Heart left ventricle (tissue), 13 donors: ENCODE data around the gene HOXB6.

ENCODE experiments used
- CTCF ChIP-seq, 12 donors: fragments of 200-600 bp; sonication (generic) in 4 of 12; IDR thresholded peaks; one replicate each; pipeline versions ENCODE4 v1.5.0 to v1.8.0; 2018 to 2022; ENCODE audit warnings: antibody characterized with exemption in 12 of 12, mild to moderate bottlenecking in 5 of 12
- POLR2A ChIP-seq, 2 donors: fragments of 450-650 bp; IDR thresholded peaks; one replicate each; pipeline ENCODE4 v1.6.1; 2017; ENCODE audit warnings: antibody characterized with exemption in 2 of 2, mild to moderate bottlenecking in 2 of 2, moderate library complexity in 2 of 2
- donor health status: ischemic (EF 13 %, LVEDD 7.1; RV severe dilation, severe dysfunction).
- donor health status: DM: no; HTN: yes; CAD: no.
- donor health status: DM: no; HTN: no; CAD: no.
- donor health status: ischemic (EF 25% LVEDD 6.9; RV normal size, moderate dysfunction).
- donor health status: ischemic (EF 25% LVEDD 5.7; RV mildly dilated, moderate dysfunction).
- donor health status: ischemic (EF 35%, LVEDD 5.7; RV mildly dilated, moderate dysfunction).
- donor health status: nonischemic (EF 11% LVEDD 7.7; RV severe dilation, severe dysfunction).
- donor health status: DM: yes; HTN: yes; CAD: no.
- donor health status: PGD.
- donor health status: ischemic (EF 29% LVEDD 5.4; RV normal size, mild dysfunction).
- donor health status: nonischemic (EF 23%, LVEDD 6.1; RV moderate dilation, normal function).

GRCh38 chr17:48612456-48612853, 7.7 kb upstream of the HOXB6 start:
- TF ChIP-seq CTCF (IDR thresholded peaks at IDR 0.05) (no peak), POLR2A (IDR thresholded peaks at IDR 0.05) (no peak)
